Tibial nerve (tissue), 4 donors: ENCODE data around the gene NOS1. TPM values are rescaled to one million over a fixed set of nuclear protein-coding genes. Genes with fewer than 3 reads are reported as not detected.

Source experiments
- DNase-seq, 2 donors: peaks; one replicate each; pipeline ENCODE4 v3.0.0-alpha.2; 2019; ENCODE audit warnings: low spot score in 2 of 2
- H3K27ac ChIP-seq, 4 donors: fragments of 200-600 bp; sonication (generic) in 3 of 4; one replicate each; pipeline ENCODE4 v1.5.1; 2017 to 2019; ENCODE audit warnings: mild to moderate bottlenecking in 1 of 4
- H3K27me3 ChIP-seq, 2 donors: fragments of 200-600 bp; sonication (generic) in 1 of 2; one replicate each; pipeline versions ENCODE4 v1.5.1 to v1.6.0; 2017 to 2019
- H3K36me3 ChIP-seq, 3 donors: fragments of 200-600 bp; sonication (generic); one replicate each; pipeline ENCODE4 v1.5.1; 2018 to 2019
- H3K4me1 ChIP-seq, 4 donors: fragments of 200-600 bp; sonication (generic) in 3 of 4; one replicate each; pipeline ENCODE4 v1.5.1; 2017 to 2019
- H3K4me3 ChIP-seq, 4 donors: fragments of 200-600 bp; sonication (generic) in 3 of 4; one replicate each; pipeline ENCODE4 v1.5.1; 2017 to 2019; ENCODE audit warnings: mild to moderate bottlenecking in 1 of 4, moderate library complexity in 1 of 4
- H3K9me3 ChIP-seq, 4 donors: fragments of 200-600 bp; sonication (generic) in 3 of 4; one replicate each; pipeline ENCODE4 v1.5.1; 2017 to 2019
- EP300 ChIP-seq, 2 donors: sonication (generic); formaldehyde crosslinking; IDR thresholded peaks; one replicate each; pipeline ENCODE4 v1.6.1; 2017; ENCODE audit warnings: antibody characterized with exemption in 2 of 2, mild to moderate bottlenecking in 1 of 2
- POLR2A ChIP-seq, 2 donors: fragments of 450-650 bp; IDR thresholded peaks; one replicate each; pipeline ENCODE4 v1.6.1; 2017; ENCODE audit warnings: antibody characterized with exemption in 2 of 2, mild to moderate bottlenecking in 2 of 2, moderate library complexity in 2 of 2
- WGBS, 2 donors: methylation state at CpG; one replicate each; pipeline ENCODE4 v1.1.5; 2018; 5-methylcytosine and 5-hydroxymethylcytosine counted together
- total RNA-seq, 4 donors: library from RNA; depleted of rRNA; stranded (reverse); fragments of >200 nt; gene quantifications; one replicate each; pipeline ENCODE4 v1.1.0, GENCODE V29; 2016
- TF ChIP-seq, protein P1 (sequence below), 5 experiments: fragments of 200-600 bp in 3 of 5; fragments of 450-650 bp in 2 of 5; sonication (generic) in 3 of 5; IDR thresholded peaks; one replicate each; pipeline ENCODE4 v1.5.1; 2016 to 2019; ENCODE audit warnings: antibody characterized with exemption in 5 of 5, mild to moderate bottlenecking in 3 of 5, moderate library complexity in 2 of 5

NOS1 gene
- total RNA-seq, 4 donors from 2014 or later: 6.9 to 32.4 (median 28.1) TPM

DNA sequence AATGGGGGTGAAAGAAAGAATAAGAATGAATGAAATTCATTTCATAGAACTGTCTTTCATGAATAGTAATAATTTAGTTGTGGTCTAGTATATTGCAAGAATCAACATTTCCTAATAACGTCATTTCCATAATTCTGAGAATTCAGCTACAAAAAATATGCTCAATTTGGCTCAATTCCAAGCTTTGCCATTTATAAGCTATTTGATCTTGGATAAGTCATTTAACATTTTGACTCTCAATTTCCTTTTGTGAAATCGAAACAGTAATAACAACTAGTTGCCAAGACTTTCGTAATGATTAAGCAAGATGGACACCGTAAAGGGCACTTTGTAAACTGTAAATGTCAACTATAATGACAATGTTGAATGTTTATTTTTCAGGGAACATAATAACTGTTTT lies 18.1 kb downstream of the NOS1 start:
- Histone ChIP-seq H3K36me3 (no peaks in the 10 kb centered on the region), H3K4me1 (no peaks in the 10 kb centered on the region), H3K27ac (no peak overlapping the region), H3K9me3 (peaks cover 0 to 14% (median 0%) of the 10 kb centered on the region in 4 donors), H3K4me3 (no peak overlapping the region), H3K27me3 (no peaks in the 10 kb centered on the region)
- WGBS, 2 donors: 24 to 29% methylated on average over 4 of the region's 4 CpGs
- DNase-seq: no peak
- TF ChIP-seq, protein P1, sequence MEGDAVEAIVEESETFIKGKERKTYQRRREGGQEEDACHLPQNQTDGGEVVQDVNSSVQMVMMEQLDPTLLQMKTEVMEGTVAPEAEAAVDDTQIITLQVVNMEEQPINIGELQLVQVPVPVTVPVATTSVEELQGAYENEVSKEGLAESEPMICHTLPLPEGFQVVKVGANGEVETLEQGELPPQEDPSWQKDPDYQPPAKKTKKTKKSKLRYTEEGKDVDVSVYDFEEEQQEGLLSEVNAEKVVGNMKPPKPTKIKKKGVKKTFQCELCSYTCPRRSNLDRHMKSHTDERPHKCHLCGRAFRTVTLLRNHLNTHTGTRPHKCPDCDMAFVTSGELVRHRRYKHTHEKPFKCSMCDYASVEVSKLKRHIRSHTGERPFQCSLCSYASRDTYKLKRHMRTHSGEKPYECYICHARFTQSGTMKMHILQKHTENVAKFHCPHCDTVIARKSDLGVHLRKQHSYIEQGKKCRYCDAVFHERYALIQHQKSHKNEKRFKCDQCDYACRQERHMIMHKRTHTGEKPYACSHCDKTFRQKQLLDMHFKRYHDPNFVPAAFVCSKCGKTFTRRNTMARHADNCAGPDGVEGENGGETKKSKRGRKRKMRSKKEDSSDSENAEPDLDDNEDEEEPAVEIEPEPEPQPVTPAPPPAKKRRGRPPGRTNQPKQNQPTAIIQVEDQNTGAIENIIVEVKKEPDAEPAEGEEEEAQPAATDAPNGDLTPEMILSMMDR (IDR thresholded peaks at IDR 0.05): no peak
- TF ChIP-seq POLR2A (IDR thresholded peaks at IDR 0.05) (no peak), EP300 (IDR thresholded peaks at IDR 0.05) (no peak)

DNA sequence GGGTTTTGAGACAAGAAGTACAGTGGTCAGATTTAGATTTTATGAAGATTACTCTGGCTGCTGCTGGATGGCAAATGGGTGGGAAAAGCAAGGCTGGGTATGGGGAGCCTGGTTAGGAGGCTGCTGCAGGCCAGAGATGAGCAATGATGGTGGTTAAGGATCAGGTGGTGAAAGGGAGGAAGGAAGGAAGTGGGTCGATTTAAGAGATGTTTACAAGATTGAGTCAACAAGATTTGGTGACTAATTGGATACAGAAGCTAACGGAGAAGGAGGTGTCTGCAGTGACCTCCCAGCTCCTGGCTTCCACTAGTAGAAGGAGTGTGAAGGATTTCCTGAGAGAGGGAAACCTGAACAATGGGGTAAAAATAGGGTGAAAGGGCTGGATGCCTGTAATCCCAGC lies 18.7 kb downstream of the NOS1 start:
- Histone ChIP-seq H3K36me3 (no peaks in the 10 kb centered on the region), H3K27me3 (no peaks in the 10 kb centered on the region), H3K9me3 (peaks cover 0 to 14% (median 0%) of the 10 kb centered on the region in 4 donors), H3K27ac (no peak overlapping the region), H3K4me1 (no peaks in the 10 kb centered on the region), H3K4me3 (no peak overlapping the region)
- no peak for DNase-seq
- TF ChIP-seq, protein P1 (IDR thresholded peaks at IDR 0.05): no peak
- WGBS, 2 donors: 39 to 48% methylated on average over 2 of the region's 2 CpGs

DNA sequence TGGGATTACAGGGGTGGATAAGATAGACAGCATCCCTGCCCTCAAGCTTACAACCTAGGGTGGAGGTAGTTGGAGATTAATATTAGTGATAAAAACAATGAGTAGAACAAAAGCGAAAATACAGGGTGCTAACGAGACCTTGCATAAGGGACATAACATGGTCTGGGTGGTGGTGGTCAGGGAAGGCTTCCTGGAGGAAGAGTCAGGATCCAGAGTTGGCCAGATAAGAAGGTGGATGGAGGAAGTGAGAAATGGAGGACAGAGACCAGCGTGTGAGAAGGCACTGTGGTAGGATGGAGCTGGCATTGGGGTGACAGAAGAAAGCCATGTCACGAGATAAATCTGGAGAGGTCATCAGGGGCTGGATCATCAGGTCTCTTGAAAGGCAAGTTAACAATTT lies 19.2 kb downstream of the NOS1 start:
- TF ChIP-seq, protein P1 (IDR thresholded peaks at IDR 0.05): no peak
- TF ChIP-seq EP300 (IDR thresholded peaks at IDR 0.05) (no peak), POLR2A (IDR thresholded peaks at IDR 0.05) (no peak)
- DNase-seq: no peak
- Histone ChIP-seq H3K27ac (no peak overlapping the region), H3K36me3 (no peaks in the 10 kb centered on the region), H3K9me3 (peaks cover 0 to 14% (median 0%) of the 10 kb centered on the region in 4 donors), H3K4me3 (no peak overlapping the region), H3K4me1 (no peaks in the 10 kb centered on the region), H3K27me3 (no peaks in the 10 kb centered on the region)
- WGBS, 2 donors: 84 to 91% methylated on average over 4 of the region's 4 CpGs

DNA sequence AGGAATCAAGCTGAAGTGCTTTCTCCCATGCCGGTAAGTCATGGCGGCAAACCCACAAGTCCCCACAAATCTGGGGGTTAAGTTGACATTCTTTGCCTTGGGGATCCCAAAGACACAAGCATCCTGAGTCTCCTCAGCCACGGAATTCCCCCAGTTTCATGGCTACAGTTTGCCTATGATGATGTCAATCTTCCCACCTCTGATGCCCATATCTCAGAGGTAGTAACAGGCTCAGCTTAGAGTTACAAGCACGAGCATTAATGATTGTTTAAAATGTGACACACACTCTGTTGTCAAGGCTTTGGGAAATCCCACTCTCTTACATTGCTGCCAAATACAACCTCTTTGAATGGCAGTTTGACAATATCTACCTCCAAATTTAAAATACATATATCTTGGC lies 22.3 kb downstream of the NOS1 start:
- no peaks in the 10 kb centered on the region for H3K27me3 ChIP-seq
- 32 to 49% methylated on average over 4 of the region's 4 CpGs for WGBS, 2 donors
- peaks cover 0 to 13% (median 0%) of the 10 kb centered on the region in 4 donors for H3K4me1 ChIP-seq
- H3K27ac ChIP-seq: no peak overlapping the region
- no peak for TF ChIP-seq EP300 (IDR thresholded peaks at IDR 0.05)
- no peak for TF ChIP-seq POLR2A (IDR thresholded peaks at IDR 0.05)
- TF ChIP-seq, protein P1 (IDR thresholded peaks at IDR 0.05): no peak
- no peak for DNase-seq
- H3K36me3 ChIP-seq: no peaks in the 10 kb centered on the region
- H3K9me3 ChIP-seq: peaks cover 0 to 13% (median 0%) of the 10 kb centered on the region in 4 donors
- H3K4me3 ChIP-seq: no peak overlapping the region

DNA sequence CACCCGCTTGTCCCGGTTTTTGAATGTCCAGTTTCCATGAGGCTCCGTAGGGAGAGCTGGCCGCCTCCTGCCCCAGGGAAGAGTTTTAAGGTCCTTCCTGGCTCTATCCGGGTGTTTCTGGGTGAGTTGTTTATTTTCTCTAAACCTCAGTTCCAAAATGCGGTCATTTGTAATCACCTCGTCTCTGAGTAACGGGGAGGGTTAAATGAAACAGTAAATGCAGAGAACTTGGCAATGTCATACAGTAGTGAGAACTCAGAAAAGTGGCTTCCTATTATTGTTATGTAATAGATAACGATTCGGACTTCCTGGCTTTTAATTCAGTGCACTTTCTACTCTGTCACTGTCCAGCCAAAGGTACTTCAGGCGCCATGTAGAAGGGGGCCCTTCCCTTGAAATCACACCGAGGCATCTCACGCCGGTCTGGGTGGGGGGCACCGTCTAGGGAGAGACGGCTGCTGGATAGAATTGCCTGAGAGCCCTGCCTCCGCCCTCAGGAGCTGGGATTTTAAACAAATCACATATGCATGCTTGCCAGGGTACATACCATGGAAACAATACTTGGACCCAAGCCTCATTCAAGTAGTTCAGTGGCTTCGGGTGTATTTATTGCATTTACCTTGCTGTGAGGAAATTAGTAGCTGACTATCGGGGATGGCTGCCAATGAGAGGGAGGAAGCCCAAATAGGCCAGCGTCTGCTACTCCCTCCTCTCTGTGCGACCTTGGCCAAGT lies 26.4 kb downstream of the NOS1 start:
- 42 to 47% methylated on average over 18 to 21 of the region's 21 CpGs for WGBS, 2 donors
- Histone ChIP-seq H3K27ac (peak overlapping the region in 1 of 4 donors; percentile 54), H3K4me3 (peak overlapping the region in 1 of 4 donors; percentile 15), H3K4me1 (peaks cover 0 to 20% (median 0%) of the 10 kb centered on the region in 4 donors), H3K9me3 (no peaks in the 10 kb centered on the region), H3K27me3 (no peaks in the 10 kb centered on the region), H3K36me3 (no peaks in the 10 kb centered on the region)
- no peak for DNase-seq
- TF ChIP-seq, protein P1 (IDR thresholded peaks at IDR 0.05): no peak
- no peak for TF ChIP-seq EP300 (IDR thresholded peaks at IDR 0.05)
